Mesenchymal stem cell (in vitro differentiated cells and primary cell): ENCODE results near the gene CPA1.
A peak's percentile ranks its signal among the peaks of the same experiment; 100 is the strongest.

Experiments used
- DNase-seq: peaks from one replicate; pipeline ENCODE4 v3.0.0-alpha.2; 2013
- H2AFZ ChIP-seq: one replicate; pipeline ENCODE4 v1.6.1; 2013; ENCODE audit warnings: low read depth, mild to moderate bottlenecking, control low read depth, inconsistent platforms, low read length, moderate library complexity
- H2AK5ac ChIP-seq: 2 replicates; pipeline ENCODE4 v1.6.1; 2013; ENCODE audit warnings: low read length, moderate library complexity, mild to moderate bottlenecking, inconsistent platforms; ENCODE audit not compliant: severe bottlenecking
- H2BK120ac ChIP-seq: one replicate; pipeline ENCODE4 v1.6.1; 2013; ENCODE audit warnings: low read depth, mild to moderate bottlenecking, inconsistent platforms, low read length, moderate library complexity
- H2BK12ac ChIP-seq, 2 experiments: one replicate each; pipeline ENCODE4 v1.6.1; 2013; ENCODE audit warnings: inconsistent platforms in 2 of 2, low read length in 2 of 2, mild to moderate bottlenecking in 2 of 2, moderate library complexity in 2 of 2, control low read depth in 1 of 2
- H2BK15ac ChIP-seq: one replicate; pipeline ENCODE4 v1.6.1; 2013; ENCODE audit warnings: mild to moderate bottlenecking, low read depth, inconsistent platforms; ENCODE audit not compliant: poor library complexity, severe bottlenecking
- H2BK5ac ChIP-seq: 2 replicates; pipeline ENCODE4 v1.6.1; 2013; ENCODE audit warnings: low read depth, mild to moderate bottlenecking, low read length, control low read depth, inconsistent platforms; ENCODE audit not compliant: poor library complexity, severe bottlenecking
- H3K14ac ChIP-seq, 2 experiments: one replicate each; pipeline ENCODE4 v1.6.1; 2013; ENCODE audit warnings: inconsistent platforms in 2 of 2, low read length in 2 of 2, control low read depth in 1 of 2, mild to moderate bottlenecking in 1 of 2, moderate library complexity in 1 of 2
- H3K18ac ChIP-seq, 2 experiments: one replicate each; pipeline ENCODE4 v1.6.1; 2013; ENCODE audit warnings: inconsistent platforms in 2 of 2, low read length in 2 of 2, control low read depth in 1 of 2, low read depth in 1 of 2, mild to moderate bottlenecking in 1 of 2
- H3K23ac ChIP-seq, 2 experiments: one replicate each; pipeline ENCODE4 v1.6.1; 2013; ENCODE audit warnings: inconsistent platforms in 2 of 2, low read length in 2 of 2, mild to moderate bottlenecking in 2 of 2, moderate library complexity in 2 of 2, control low read depth in 1 of 2
- H3K27ac ChIP-seq: 2 replicates; pipeline ENCODE4 v1.5.1; 2013; ENCODE audit warnings: mild to moderate bottlenecking, moderate library complexity, low read length, control low read depth, inconsistent platforms; ENCODE audit not compliant: poor library complexity, severe bottlenecking
- H3K27me3 ChIP-seq, 2 experiments: 2 replicates each; pipeline versions ENCODE4 v1.6.1 to v1.7.0; 2013; ENCODE audit warnings: low read length in 2 of 2, mild to moderate bottlenecking in 2 of 2, moderate library complexity in 2 of 2, control low read depth in 1 of 2, inconsistent platforms in 1 of 2; ENCODE audit not compliant: control insufficient read depth in 1 of 2, insufficient read depth in 1 of 2
- H3K36me3 ChIP-seq, 2 experiments: 2 replicates each; pipeline versions ENCODE4 v1.6.1 to v1.7.0; 2013; ENCODE audit warnings: low read length in 2 of 2, control low read depth in 1 of 2, inconsistent platforms in 1 of 2, low read depth in 1 of 2, mild to moderate bottlenecking in 1 of 2; ENCODE audit not compliant: insufficient read depth in 2 of 2, control insufficient read depth in 1 of 2
- H3K4ac ChIP-seq, 2 experiments: one replicate each; pipeline ENCODE4 v1.6.1; 2013; ENCODE audit warnings: inconsistent platforms in 2 of 2, low read length in 2 of 2, mild to moderate bottlenecking in 2 of 2, moderate library complexity in 2 of 2, control low read depth in 1 of 2, low read depth in 1 of 2
- H3K4me1 ChIP-seq: 2 replicates; pipeline ENCODE4 v1.6.1; 2013; ENCODE audit warnings: low read depth, low read length, control low read depth; ENCODE audit not compliant: control insufficient read depth, insufficient read depth
- H3K4me2 ChIP-seq: 2 replicates; pipeline ENCODE4 v1.6.1; 2013; ENCODE audit warnings: low read length, mild to moderate bottlenecking, inconsistent platforms; ENCODE audit not compliant: poor library complexity, severe bottlenecking
- H3K4me3 ChIP-seq, 2 experiments: 2 replicates each; pipeline versions ENCODE4 v1.5.1 to v1.7.0; 2013; ENCODE audit warnings: low read length in 2 of 2, mild to moderate bottlenecking in 2 of 2, control low read depth in 1 of 2, low read depth in 1 of 2; ENCODE audit not compliant: insufficient read depth in 1 of 2
- H3K79me1 ChIP-seq: replicated peaks from 2 replicates; pipeline ENCODE4 v1.6.1; 2013; ENCODE audit warnings: mild to moderate bottlenecking, control low read depth, low read length, inconsistent platforms; ENCODE audit not compliant: poor library complexity, severe bottlenecking
- H3K9ac ChIP-seq: 2 replicates; pipeline ENCODE4 v1.7.0; 2013; ENCODE audit warnings: mild to moderate bottlenecking, low read length, moderate library complexity
- H3K9me3 ChIP-seq: 2 replicates; pipeline ENCODE4 v1.7.0; 2013; ENCODE audit warnings: mild to moderate bottlenecking, low read length; ENCODE audit not compliant: control insufficient read depth
- H4K8ac ChIP-seq: one replicate; pipeline ENCODE4 v1.6.1; 2013; ENCODE audit warnings: inconsistent platforms, mild to moderate bottlenecking, low read length, moderate library complexity
- H4K91ac ChIP-seq: one replicate; pipeline ENCODE4 v1.6.1; 2013; ENCODE audit warnings: mild to moderate bottlenecking, low read length, inconsistent platforms
- WGBS: methylation state at CpG from one replicate; pipeline ENCODE4 v1.1.7; 2013; ENCODE audit warnings: mixed read lengths; 5-methylcytosine and 5-hydroxymethylcytosine counted together

Gene CPA1

GRCh38 chr7:130367836-130368746 lies 12.2 kb upstream of the CPA1 start:
- WGBS: 95% methylated on average over 19 of the region's 19 CpGs
- Histone ChIP-seq H2BK5ac (no peak overlapping the region), H3K4me2 (no peak overlapping the region)

DNA sequence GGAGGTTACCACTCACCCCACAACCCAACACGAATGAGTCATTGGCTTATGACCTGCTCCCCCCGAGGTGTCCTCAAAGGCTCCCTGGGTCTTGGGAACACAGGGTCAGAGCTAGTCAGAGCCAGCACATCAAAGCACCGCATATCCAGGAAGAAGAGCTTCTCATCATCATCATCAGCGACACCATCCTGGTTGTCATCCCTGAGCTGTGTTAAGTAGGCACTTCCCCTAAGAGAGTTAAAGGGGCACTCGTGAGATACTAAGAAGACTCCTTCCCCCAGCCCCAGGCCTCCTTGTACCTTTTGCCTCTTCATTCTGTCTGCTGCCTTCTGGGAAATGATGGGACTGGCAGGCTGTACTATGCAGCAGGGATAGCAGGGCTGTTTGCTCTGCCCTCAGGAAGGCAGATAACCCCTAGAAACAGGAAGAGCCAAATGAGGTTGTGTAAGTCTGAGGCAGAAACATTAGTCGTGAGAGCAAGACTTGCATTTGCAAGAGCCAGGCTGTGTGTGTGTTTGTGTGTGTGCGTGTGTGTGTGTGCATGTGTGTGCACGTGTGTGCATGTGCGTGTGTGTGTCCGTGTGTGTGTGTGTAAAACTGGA lies 11.1 kb upstream of the CPA1 start:
- H4K91ac ChIP-seq: peak overlapping the region; percentile 96
- peak overlapping the region; percentile 82 for H3K27ac ChIP-seq
- no peaks in the 10 kb centered on the region for H3K36me3 ChIP-seq
- H3K4me2 ChIP-seq: no peak overlapping the region
- no peak overlapping the region for H2AFZ ChIP-seq
- H3K14ac ChIP-seq: peak overlapping the region; percentile 12 to 14
- H3K79me1 ChIP-seq: no peaks in the 10 kb centered on the region
- H3K4ac ChIP-seq: peak overlapping the region; percentile 61 to 90
- H2BK120ac ChIP-seq: peak overlapping the region; percentile 83
- peak overlapping the region; percentile 16 for H3K9ac ChIP-seq
- peaks cover 58% of the 10 kb centered on the region for H3K4me1 ChIP-seq
- no peaks in the 10 kb centered on the region for H3K9me3 ChIP-seq
- peak; percentile 92 for DNase-seq
- no peaks in the 10 kb centered on the region for H3K27me3 ChIP-seq
- H2BK5ac ChIP-seq: peak overlapping the region; percentile 49
- H2BK15ac ChIP-seq: peak overlapping the region; percentile 94
- WGBS: 35% methylated on average over 9 of the region's 10 CpGs
- peak overlapping the region in 1 of 2 experiments; percentile 16 for H3K23ac ChIP-seq
- H4K8ac ChIP-seq: peak overlapping the region; percentile 97
- H2BK12ac ChIP-seq: peak overlapping the region; percentile 98 to 99
- peak overlapping the region in 1 of 2 experiments; percentile 19 for H3K4me3 ChIP-seq
- peak overlapping the region; percentile 97 for H3K18ac ChIP-seq
- H2AK5ac ChIP-seq: peak overlapping the region; percentile 90

More at GRCh38 chr7:130367836-130368746, 12.2 kb upstream of the CPA1 start:
- H3K4me1 ChIP-seq: peaks cover 55% of the 10 kb centered on the region
- H3K27ac ChIP-seq: peak overlapping the region; percentile 82
- H3K23ac ChIP-seq: no peak overlapping the region
- H3K4me3 ChIP-seq: no peak overlapping the region
- peak overlapping the region; percentile 62 for H2BK15ac ChIP-seq
- H3K4ac ChIP-seq: peak overlapping the region; percentile 61 to 90
- no peak overlapping the region for H2AFZ ChIP-seq
- no peaks in the 10 kb centered on the region for H3K36me3 ChIP-seq
- peak overlapping the region; percentile 83 for H2BK120ac ChIP-seq
- no peaks in the 10 kb centered on the region for H3K9me3 ChIP-seq
- H4K91ac ChIP-seq: peak overlapping the region; percentile 94
- no peaks in the 10 kb centered on the region for H3K27me3 ChIP-seq
- no peak overlapping the region for H3K9ac ChIP-seq
- peak overlapping the region in 1 of 2 experiments; percentile 73 for H3K14ac ChIP-seq
- peak overlapping the region; percentile 90 for H2AK5ac ChIP-seq
- peak overlapping the region; percentile 93 for H4K8ac ChIP-seq
- peak overlapping the region; percentile 97 for H3K18ac ChIP-seq
- no peaks in the 10 kb centered on the region for H3K79me1 ChIP-seq
- peak overlapping the region; percentile 60 to 99 for H2BK12ac ChIP-seq
- no peak for DNase-seq

GRCh38 chr7:130369831-130370550 lies 10.3 kb upstream of the CPA1 start:
- H3K9ac ChIP-seq: peak overlapping the region; percentile 16

More at GRCh38 chr7:130369831-130370550, 10.3 kb upstream of the CPA1 start:
- DNase-seq: peak; percentile 67
- Histone ChIP-seq H4K8ac (peak overlapping the region; percentile 95), H3K18ac (peak overlapping the region; percentile 93 to 96), H3K36me3 (no peaks in the 10 kb centered on the region), H2BK5ac (peak overlapping the region; percentile 47), H2BK12ac (peak overlapping the region; percentile 98 to 100), H2BK15ac (peak overlapping the region; percentile 35), H2AFZ (no peak overlapping the region), H3K79me1 (no peaks in the 10 kb centered on the region), H3K4me2 (no peak overlapping the region), H3K4me3 (peak overlapping the region in 1 of 2 experiments; percentile 19), H2BK120ac (peak overlapping the region; percentile 78), H3K14ac (peak overlapping the region in 1 of 2 experiments; percentile 94), H3K4me1 (peaks cover 59% of the 10 kb centered on the region), H3K23ac (peak overlapping the region in 1 of 2 experiments; percentile 86), H2AK5ac (peak overlapping the region; percentile 50), H3K27me3 (no peaks in the 10 kb centered on the region), H3K27ac (peak overlapping the region; percentile 82), H3K4ac (peak overlapping the region; percentile 97 to 99), H3K9me3 (no peaks in the 10 kb centered on the region), H4K91ac (peak overlapping the region; percentile 99)
- WGBS: 92% methylated on average over 2 of the region's 3 CpGs
